Fibroblast of villous mesenchyme (primary cell): Measurements from ENCODE around the gene PRRG4. TPM values are rescaled to one million over a fixed set of nuclear protein-coding genes. Genes with fewer than 3 reads are reported as not detected.
A peak's percentile ranks its signal among the peaks of the same experiment; 100 is the strongest.

Experiments
- DNase-seq: peaks from one replicate; pipeline ENCODE4 v3.0.0-alpha.2; 2010; ENCODE audit warnings: low read depth
- H3K4me3 ChIP-seq: 2 replicates; pipeline ENCODE4 v1.5.1; 2011; ENCODE audit warnings: low read depth, mild to moderate bottlenecking, low read length
- CTCF ChIP-seq: IDR thresholded peaks from 2 replicates; pipeline ENCODE4 v1.5.1; 2012; ENCODE audit warnings: low read depth, mild to moderate bottlenecking, low read length; ENCODE audit not compliant: insufficient read depth
- total RNA-seq: library from RNA; depleted of rRNA; stranded (reverse); fragments of >200 nt; gene quantifications from 2 replicates; pipeline ENCODE4 v1.2.3, GENCODE V29; 2012

PRRG4 gene
- total RNA-seq, 1 donor = under 0.01 TPM

- DNase-seq = peak; percentile 16
- no peak overlapping the region for H3K4me3 ChIP-seq
- TF ChIP-seq CTCF = no peak
These were observed 75.4 kb downstream of the PRRG4 start for GRCh38 chr11:32905028-32905667.

Other genes with a start within 250 kb of the PRRG4 start
- 182 and 279 TPM in 2 replicates for gene EIF3M, start 246.1 kb upstream of the PRRG4 start, total RNA-seq
- gene CCDC73, start 35.3 kb upstream of the PRRG4 start, total RNA-seq = not detected in 2 replicates
- 19.0 and 26.8 TPM in 2 replicates for gene QSER1, start 62.9 kb downstream of the PRRG4 start, total RNA-seq
- gene DEPDC7, start 186.0 kb downstream of the PRRG4 start, total RNA-seq = 7.7 and 11.7 TPM in 2 replicates
- 32.5 and 37.1 TPM in 2 replicates for gene TCP11L1, start 209.6 kb downstream of the PRRG4 start, total RNA-seq